B cell (primary cell): ENCODE data around the gene FAM3B.

Source experiments
- EZH2 ChIP-seq: IDR thresholded peaks from 2 replicates; pipeline ENCODE4 v1.6.1; 2012; ENCODE audit warnings: borderline replicate concordance, low read depth, mild to moderate bottlenecking, moderate library complexity, low read length; ENCODE audit not compliant: insufficient read depth, poor library complexity, severe bottlenecking
- TF ChIP-seq, protein P1 (sequence below): fragments of 200-600 bp; IDR thresholded peaks from one replicate; pipeline ENCODE4 v1.8.0; 2022; ENCODE audit warnings: antibody characterized with exemption, mild to moderate bottlenecking

DNA sequence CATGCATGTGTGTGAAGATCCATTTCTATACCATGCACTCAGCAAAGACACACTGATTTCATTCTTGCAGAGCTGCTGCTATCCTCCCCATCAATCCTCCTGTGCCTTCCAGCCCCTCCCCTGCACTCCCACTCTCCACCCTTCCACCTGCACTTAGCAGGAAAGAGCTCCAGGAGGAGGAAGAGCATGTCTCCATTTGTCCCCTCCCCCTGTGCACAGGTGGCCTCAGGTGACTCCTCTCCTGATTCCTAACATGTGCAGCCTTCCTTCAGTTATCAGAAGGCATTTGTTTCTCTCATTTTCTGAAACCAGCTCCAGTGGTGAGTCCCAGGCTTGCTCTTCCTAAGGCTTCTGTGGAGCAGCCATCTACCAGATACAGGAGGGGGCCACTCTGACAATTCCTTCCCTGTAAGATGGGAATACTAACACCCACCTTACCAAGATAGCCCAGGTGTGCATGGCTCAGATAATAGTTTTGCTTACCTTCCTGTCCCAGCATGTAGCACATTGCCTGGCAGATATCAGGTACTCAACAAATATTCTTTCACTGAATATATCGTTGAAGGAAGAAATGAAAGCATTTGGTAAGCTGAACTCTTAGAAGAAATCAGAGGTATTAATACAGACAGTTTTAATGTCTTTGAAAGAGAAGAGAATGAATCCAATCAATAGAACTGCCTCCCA, 21.9 kb upstream of the FAM3B start:
- TF ChIP-seq, protein P1, sequence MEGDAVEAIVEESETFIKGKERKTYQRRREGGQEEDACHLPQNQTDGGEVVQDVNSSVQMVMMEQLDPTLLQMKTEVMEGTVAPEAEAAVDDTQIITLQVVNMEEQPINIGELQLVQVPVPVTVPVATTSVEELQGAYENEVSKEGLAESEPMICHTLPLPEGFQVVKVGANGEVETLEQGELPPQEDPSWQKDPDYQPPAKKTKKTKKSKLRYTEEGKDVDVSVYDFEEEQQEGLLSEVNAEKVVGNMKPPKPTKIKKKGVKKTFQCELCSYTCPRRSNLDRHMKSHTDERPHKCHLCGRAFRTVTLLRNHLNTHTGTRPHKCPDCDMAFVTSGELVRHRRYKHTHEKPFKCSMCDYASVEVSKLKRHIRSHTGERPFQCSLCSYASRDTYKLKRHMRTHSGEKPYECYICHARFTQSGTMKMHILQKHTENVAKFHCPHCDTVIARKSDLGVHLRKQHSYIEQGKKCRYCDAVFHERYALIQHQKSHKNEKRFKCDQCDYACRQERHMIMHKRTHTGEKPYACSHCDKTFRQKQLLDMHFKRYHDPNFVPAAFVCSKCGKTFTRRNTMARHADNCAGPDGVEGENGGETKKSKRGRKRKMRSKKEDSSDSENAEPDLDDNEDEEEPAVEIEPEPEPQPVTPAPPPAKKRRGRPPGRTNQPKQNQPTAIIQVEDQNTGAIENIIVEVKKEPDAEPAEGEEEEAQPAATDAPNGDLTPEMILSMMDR: no peak
- TF ChIP-seq EZH2: no peak
